Smooth muscle cell (in vitro differentiated cells): ENCODE measurements around the gene PXMP4. TPM values are rescaled to one million over a fixed set of nuclear protein-coding genes. Genes with fewer than 3 reads are reported as not detected.

Source experiments
- DNase-seq: peaks from one replicate; lab custom pipeline; 2025; ENCODE audit not compliant: unreplicated experiment; lab: John Stamatoyannopoulos, UW
- H2AFZ ChIP-seq: fragments of 200-600 bp; sonication (generic); 2 replicates; pipeline ENCODE4 v1.6.0; 2016; ENCODE audit warnings: antibody characterized with exemption, low read depth, mild to moderate bottlenecking
- H3F3A ChIP-seq: fragments of 200-600 bp; sonication (generic); 2 replicates; pipeline ENCODE4 v1.6.0; 2017; ENCODE audit warnings: antibody characterized with exemption, low read depth
- H3K27ac ChIP-seq: fragments of 200-600 bp; sonication (generic); 2 replicates; pipeline ENCODE4 v1.5.1; 2016; ENCODE audit warnings: low read depth, mild to moderate bottlenecking
- H3K27me3 ChIP-seq: fragments of 200-600 bp; sonication (generic); 2 replicates; pipeline ENCODE4 v1.6.1; 2016; ENCODE audit warnings: low read depth, mild to moderate bottlenecking
- H3K36me3 ChIP-seq: fragments of 200-600 bp; sonication (generic); 2 replicates; pipeline ENCODE4 v1.5.1; 2016; ENCODE audit warnings: low read depth
- H3K4me1 ChIP-seq: fragments of 200-600 bp; sonication (generic); 2 replicates; pipeline ENCODE4 v1.5.1; 2016; ENCODE audit warnings: low read depth
- H3K4me2 ChIP-seq: fragments of 200-600 bp; sonication (generic); 2 replicates; pipeline ENCODE4 v1.6.0; 2016; ENCODE audit warnings: mild to moderate bottlenecking
- H3K4me3 ChIP-seq: fragments of 200-600 bp; sonication (generic); 2 replicates; pipeline ENCODE4 v1.5.1; 2016; ENCODE audit warnings: mild to moderate bottlenecking
- H3K79me2 ChIP-seq: fragments of 200-600 bp; sonication (generic); 2 replicates; pipeline ENCODE4 v1.6.0; 2016; ENCODE audit warnings: low read depth, mild to moderate bottlenecking
- H3K9ac ChIP-seq: fragments of 200-600 bp; sonication (generic); 2 replicates; pipeline ENCODE4 v1.6.0; 2016; ENCODE audit warnings: low read depth
- H3K9me3 ChIP-seq: fragments of 200-600 bp; sonication (generic); replicated peaks from 2 replicates; pipeline ENCODE4 v1.5.1; 2016; ENCODE audit warnings: low read depth
- H4K20me1 ChIP-seq: fragments of 200-600 bp; sonication (generic); 2 replicates; pipeline ENCODE4 v1.6.0; 2016; ENCODE audit warnings: low read depth
- CTCF ChIP-seq: fragments of 200-600 bp; sonication (generic); IDR thresholded peaks from 2 replicates; pipeline ENCODE4 v1.5.1; 2017; ENCODE audit warnings: borderline replicate concordance, mild to moderate bottlenecking, antibody characterized with exemption; ENCODE audit not compliant: insufficient read depth, poor library complexity, severe bottlenecking
- WGBS: methylation state at CpG from one replicate; pipeline ENCODE4 v1.1.7; 2016; ENCODE audit warnings: low lambda C conversion rate; 5-methylcytosine and 5-hydroxymethylcytosine counted together
- polyA plus RNA-seq: library from polyadenylated mRNA; unstranded; fragments of >200 nt; fragmentation: Nextera tagmentation; extraction: Ambion mirVana; gene quantifications from 2 replicates; pipeline ENCODE4 v1.2.1, GENCODE V29; 2016
- total RNA-seq: library from RNA; depleted of rRNA; stranded (reverse); fragments of >200 nt; gene quantifications from 2 replicates; pipeline ENCODE4 v1.2.3, GENCODE V29; 2014

The PXMP4 gene
- total and polyA plus RNA-seq, 2 experiments from 2014 or later: 2.6 to 8.1 TPM

- Histone ChIP-seq H3K79me2 (no peaks in the 10 kb centered on the region), H3K27me3 (no peaks in the 10 kb centered on the region), H3F3A (no peaks in the 10 kb centered on the region), H3K27ac (no peak overlapping the region), H3K4me3 (no peak overlapping the region), H2AFZ (no peak overlapping the region), H3K9me3 (no peaks in the 10 kb centered on the region), H4K20me1 (no peaks in the 10 kb centered on the region), H3K36me3 (no peaks in the 10 kb centered on the region), H3K4me2 (no peak overlapping the region), H3K9ac (no peak overlapping the region), H3K4me1 (no peaks in the 10 kb centered on the region)
- 91% methylated on average over 10 of the region's 10 CpGs for WGBS
- TF ChIP-seq CTCF: no peak
- no peak for DNase-seq
These were observed 6.2 kb downstream of the PXMP4 start for GRCh38 chr20:33713865-33714367.

GRCh38 chr20:33711446-33711738, 8.7 kb downstream of the PXMP4 start:
- 91% methylated on average over 1 of the region's 1 CpG for WGBS
- TF ChIP-seq CTCF: no peak
- no peak overlapping the region for H3K27ac ChIP-seq

GRCh38 chr20:33710681-33711445, 9.2 kb downstream of the PXMP4 start:
- 89% methylated on average over 14 of the region's 14 CpGs for WGBS

More at GRCh38 chr20:33711446-33711738, 8.7 kb downstream of the PXMP4 start:
- Histone ChIP-seq H3K4me3 (no peak overlapping the region), H3K4me2 (no peak overlapping the region), H3K27me3 (no peaks in the 10 kb centered on the region), H2AFZ (no peak overlapping the region), H3F3A (no peaks in the 10 kb centered on the region), H3K9ac (no peak overlapping the region), H3K79me2 (no peaks in the 10 kb centered on the region), H3K4me1 (no peaks in the 10 kb centered on the region), H3K36me3 (no peaks in the 10 kb centered on the region), H3K9me3 (no peaks in the 10 kb centered on the region), H4K20me1 (no peaks in the 10 kb centered on the region)
- DNase-seq: no peak

More at GRCh38 chr20:33710681-33711445, 9.2 kb downstream of the PXMP4 start:
- no peak for TF ChIP-seq CTCF
- Histone ChIP-seq H3K79me2 (no peaks in the 10 kb centered on the region), H3K27ac (no peak overlapping the region), H4K20me1 (no peaks in the 10 kb centered on the region), H3K4me3 (no peak overlapping the region), H3K27me3 (no peaks in the 10 kb centered on the region), H3K9ac (no peak overlapping the region), H3K9me3 (no peaks in the 10 kb centered on the region), H3K36me3 (no peaks in the 10 kb centered on the region), H2AFZ (no peak overlapping the region), H3K4me2 (no peak overlapping the region), H3F3A (no peaks in the 10 kb centered on the region), H3K4me1 (no peaks in the 10 kb centered on the region)
- DNase-seq: no peak
